ENCODE measurements around the gene OLFM3. TPM values are rescaled to one million over a fixed set of nuclear protein-coding genes. Genes with fewer than 3 reads are reported as not detected.

The OLFM3 gene
- total RNA-seq, 1 experiment from 2014 or later, result 0.26 TPM

GRCh38 chr1:101852936-101853335, 143.8 kb downstream of the OLFM3 start:
- H3K36me3 Mint-ChIP-seq (ENCODE audit: insufficient read depth in 1 of 3, low read depth in 3 of 3), result no peaks in the 10 kb centered on the region
- no peaks in the 10 kb centered on the region for H3K27me3 Mint-ChIP-seq (ENCODE audit: low read depth)
- Histone ChIP-seq H4K91ac (ENCODE audit: insufficient read length, low read depth, low read length) (no peak overlapping the region), H2BK5ac (ENCODE audit: insufficient read length, low read length) (no peak overlapping the region), H3K23me2 (ENCODE audit: insufficient read length, low read depth, low read length, poor library complexity, severe bottlenecking) (no peaks in the 10 kb centered on the region), H2BK12ac (ENCODE audit: insufficient read length, low read depth, low read length) (no peak overlapping the region), H3T11ph (ENCODE audit: low read length) (no peak overlapping the region), H3K27ac (ENCODE audit: insufficient read length, low read depth, low read length) (no peak overlapping the region), H3K56ac (ENCODE audit: insufficient read length, low read depth, low read length) (no peak overlapping the region), H2BK15ac (ENCODE audit: low read depth, low read length) (no peak overlapping the region), H3K14ac (ENCODE audit: insufficient read depth, low read length) (no peak overlapping the region), H2BK120ac (ENCODE audit: low read depth, low read length, poor library complexity, severe bottlenecking) (no peak overlapping the region), H4K5ac (ENCODE audit: insufficient read length, low read depth, low read length) (no peak overlapping the region), H3K4ac (ENCODE audit: low read depth, low read length) (no peak overlapping the region), H3K79me1 (ENCODE audit: insufficient read depth, low read depth, low read length, poor library complexity, severe bottlenecking) (no peaks in the 10 kb centered on the region), H2AK5ac (ENCODE audit: insufficient read length, low read length) (no peak overlapping the region), H3K4me1 (ENCODE audit: insufficient read depth, low read length) (no peaks in the 10 kb centered on the region; the same call in 1 of the 2 replicates), H2AFZ (ENCODE audit: low read length) (no peak overlapping the region), H4K20me1 (ENCODE audit: control insufficient read depth, insufficient read depth, insufficient read length) (no peaks in the 10 kb centered on the region), H3K23ac (ENCODE audit: insufficient read length, low read depth, low read length) (no peak overlapping the region), H3K9ac (ENCODE audit: extremely low read depth, insufficient read length, low read length) (no peak overlapping the region), H3K18ac (ENCODE audit: insufficient read length, low read depth, low read length) (no peak overlapping the region), H2BK20ac (ENCODE audit: low read depth, low read length, poor library complexity, severe bottlenecking) (no peak overlapping the region), H3K4me2 (ENCODE audit: insufficient read depth, insufficient read length, low read length) (no peak overlapping the region), H3K9me3 (ENCODE audit: control insufficient read depth, low read depth, low read length) (no peaks in the 10 kb centered on the region), H3K79me2 (ENCODE audit: insufficient read depth, low read length) (no peaks in the 10 kb centered on the region), H3K27me3 (ENCODE audit: insufficient read depth, low read length) (no peaks in the 10 kb centered on the region), H4K8ac (replicated peaks; ENCODE audit: insufficient read length, low read depth, low read length) (no peak overlapping the region)
- DNase-seq, result no peak
- TF ChIP-seq CTCF (conservative IDR thresholded peaks at IDR 0.05), result no peak
- H3K9me3 Mint-ChIP-seq, result no peaks in the 10 kb centered on the region
- WGBS (ENCODE audit: extremely low coverage, insufficient read length, low lambda C conversion rate), result no CpG with 5 or more reads among the region's 1 CpG
- no peak overlapping the region for H3K27ac Mint-ChIP-seq
- peaks cover 0 to 9% of the 10 kb centered on the region in 2 experiments; a peak in 3 of 4 replicates for H3K4me1 Mint-ChIP-seq
- no peak overlapping the region for H3K4me3 Mint-ChIP-seq
